GM20431 (cell line): ENCODE data around the gene ARID2.

Experiments
- in situ Hi-C: fragments of 300-500 bp; cut with MseI, MboI; formaldehyde crosslinking; loops from one replicate; pipeline ENCODE4 v1.15.0; 2020; ENCODE audit warnings: low sequenced_read_pairs; ENCODE audit not compliant: unreplicated experiment

ARID2 gene

DNA sequence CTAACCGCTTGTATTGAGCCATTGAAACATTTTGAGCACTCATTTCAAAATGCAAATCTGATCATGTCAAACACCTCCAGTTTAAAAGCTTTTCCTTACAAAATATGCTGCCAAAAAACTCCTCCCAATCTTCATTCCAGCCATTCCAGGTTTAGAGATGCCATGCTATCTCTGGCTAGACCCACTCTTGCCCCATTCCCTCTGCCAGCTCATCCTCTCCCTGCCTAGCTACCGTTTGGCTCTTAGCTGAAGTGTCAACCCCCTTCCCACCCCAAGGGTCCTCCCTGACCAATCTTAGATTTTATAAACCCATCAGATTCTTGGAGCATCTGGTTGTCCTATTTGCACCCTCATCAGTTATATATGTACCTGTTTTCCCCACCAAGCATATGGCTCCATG, 185.9 kb downstream of the ARID2 start:
- in situ Hi-C loops: no loop called here

DNA sequence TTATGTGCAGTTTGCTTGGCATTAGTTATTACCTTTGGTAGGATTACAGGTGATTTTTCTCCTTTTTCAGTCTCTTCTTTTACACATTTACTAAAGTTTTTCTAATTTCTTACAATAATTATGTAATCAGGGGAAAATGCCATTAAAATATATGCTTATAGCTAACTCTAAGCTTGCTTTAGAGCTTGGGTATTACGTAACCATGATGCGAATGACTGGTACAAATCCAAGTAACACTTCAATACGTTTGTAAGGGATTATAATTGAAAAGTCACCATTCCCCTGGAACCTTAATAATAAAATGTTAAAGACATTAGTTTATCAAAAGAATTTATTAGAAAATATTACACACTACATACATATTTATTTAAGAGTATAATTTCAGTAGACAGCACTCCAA, 189.3 kb downstream of the ARID2 start:
- in situ Hi-C loops: no loop called here

DNA sequence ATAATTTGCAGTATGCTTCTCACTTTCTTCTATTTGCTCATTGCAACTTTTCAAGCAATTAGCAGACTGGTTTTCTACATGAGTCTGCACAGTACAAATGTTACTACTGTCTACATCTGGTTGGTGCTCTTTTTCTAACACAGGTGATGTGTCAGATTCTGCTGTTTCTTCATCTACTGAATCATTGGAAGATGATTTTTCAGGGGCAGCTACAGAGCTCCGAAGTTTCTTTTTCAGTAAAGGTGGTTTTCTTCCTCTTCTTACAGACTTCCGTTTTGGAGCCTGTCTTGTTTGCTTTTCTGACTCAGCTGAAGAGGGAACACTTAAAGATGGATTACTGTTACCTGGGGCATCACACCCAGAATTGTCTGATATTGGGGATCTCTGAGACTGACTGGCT, 198.8 kb downstream of the ARID2 start:
- in situ Hi-C loops: no loop called here

DNA sequence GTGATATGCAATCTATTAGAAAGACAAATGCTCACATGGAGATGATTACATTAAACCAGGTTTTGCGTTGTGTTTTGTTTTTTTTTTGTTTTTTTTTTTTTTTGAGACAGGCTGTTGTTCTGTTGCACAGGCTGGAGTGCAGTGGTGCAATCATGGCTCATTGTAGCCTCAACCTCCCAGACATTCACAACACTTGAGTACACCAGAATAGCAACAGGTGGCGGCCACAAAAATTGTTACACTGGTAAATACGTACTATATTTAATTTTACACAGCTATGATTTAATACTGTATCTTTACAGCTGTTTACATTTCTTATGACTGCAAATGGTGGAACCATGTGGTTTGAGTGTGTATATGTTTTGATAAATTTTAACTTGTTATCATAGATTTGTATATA, 200.9 kb downstream of the ARID2 start:
- in situ Hi-C loops: no loop called here

DNA sequence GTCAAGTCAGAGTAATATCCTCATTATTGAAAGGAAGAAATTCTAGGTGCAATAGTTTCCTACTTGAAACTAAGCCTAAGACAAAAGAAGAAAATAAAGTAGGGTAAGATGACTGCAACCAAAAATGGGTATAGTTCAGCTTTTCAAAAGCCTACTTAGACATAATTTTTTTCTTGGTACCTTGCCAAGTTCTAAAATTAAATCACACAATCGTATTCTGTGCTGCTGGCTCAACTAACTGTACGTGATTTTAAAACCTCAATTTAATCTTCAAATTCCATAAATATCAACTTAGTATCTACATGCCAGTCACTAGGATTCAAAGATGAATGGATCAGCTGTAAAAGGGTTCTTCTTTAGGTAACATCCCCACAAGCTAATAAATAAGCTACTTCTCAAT, 204.0 kb downstream of the ARID2 start:
- in situ Hi-C loops: no loop called here

DNA sequence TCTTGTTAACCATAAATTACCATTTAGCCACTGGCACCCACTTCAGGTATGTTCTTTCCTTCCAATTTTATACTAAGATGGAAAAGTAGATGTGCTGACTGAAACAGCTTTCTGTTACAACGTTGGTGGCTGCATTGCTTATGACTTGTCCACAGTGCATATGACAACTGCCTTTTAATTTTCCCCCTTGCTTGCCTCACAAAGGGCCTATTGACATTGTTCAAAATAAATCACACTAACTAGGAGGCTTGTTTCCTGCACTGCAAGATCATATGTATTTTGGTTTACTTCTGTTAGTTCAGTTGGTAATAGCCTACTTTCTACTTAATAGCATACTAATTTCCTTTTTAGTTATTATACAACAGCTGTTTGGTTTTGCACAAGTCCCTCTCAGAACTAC, 205.4 kb downstream of the ARID2 start:
- in situ Hi-C loops: no loop called here

DNA sequence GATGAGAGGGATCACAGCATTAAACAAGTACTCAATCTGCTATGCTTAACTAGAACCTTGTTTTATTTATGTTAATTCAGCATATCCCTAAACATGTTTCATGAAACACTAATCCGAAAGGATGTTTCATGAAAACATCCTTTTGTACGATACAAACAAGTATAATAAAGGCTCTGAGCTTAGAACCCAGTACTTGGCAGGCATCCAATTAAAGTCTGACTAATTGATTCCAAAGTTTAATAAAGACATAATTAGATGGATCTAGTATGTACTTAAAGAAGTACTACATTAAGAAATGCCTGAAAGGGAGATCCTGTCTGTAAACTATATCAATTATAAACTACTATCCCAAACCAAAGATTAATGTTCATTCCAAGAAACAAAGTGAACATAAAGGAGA, 209.1 kb downstream of the ARID2 start:
- in situ Hi-C loops: no loop called here

DNA sequence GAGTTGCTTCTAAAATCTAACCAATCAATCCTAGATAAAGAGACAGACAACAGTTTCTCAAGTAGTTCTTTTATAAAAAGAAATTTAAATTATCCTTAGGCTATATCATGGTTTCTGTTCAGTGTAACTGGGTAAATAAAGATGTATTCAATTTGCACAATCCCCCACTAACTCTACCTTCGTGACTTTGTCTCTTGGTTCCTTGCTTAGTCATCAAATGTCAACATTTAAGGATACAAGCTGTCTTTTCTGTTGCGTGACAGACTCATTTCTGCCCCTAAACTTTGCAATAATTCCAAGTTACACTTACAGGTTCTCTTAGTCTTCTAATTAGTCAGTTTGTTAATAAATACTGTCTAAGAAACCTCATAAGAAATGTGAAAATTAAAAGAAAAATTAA, 210.3 kb downstream of the ARID2 start:
- in situ Hi-C loops: no loop called here

DNA sequence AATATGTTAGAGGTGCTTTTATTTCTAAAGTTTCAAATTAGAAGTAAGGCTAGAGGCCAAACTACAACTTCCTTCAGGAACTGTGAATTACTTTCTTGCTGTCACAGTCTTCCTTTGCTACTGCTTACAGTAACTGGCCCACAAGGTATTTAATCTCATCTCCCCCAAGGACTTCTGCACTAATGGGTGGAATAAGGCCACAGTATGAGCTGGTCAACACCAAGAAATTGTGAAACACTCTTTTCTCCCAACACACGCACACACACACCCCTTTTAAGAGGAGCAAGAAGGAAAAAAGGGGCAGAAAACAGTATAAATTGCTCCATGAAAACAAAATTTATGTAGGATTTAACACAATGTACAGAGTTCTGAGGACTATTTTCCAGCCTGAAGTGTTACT, 215.3 kb downstream of the ARID2 start:
- in situ Hi-C loops: no loop called here

DNA sequence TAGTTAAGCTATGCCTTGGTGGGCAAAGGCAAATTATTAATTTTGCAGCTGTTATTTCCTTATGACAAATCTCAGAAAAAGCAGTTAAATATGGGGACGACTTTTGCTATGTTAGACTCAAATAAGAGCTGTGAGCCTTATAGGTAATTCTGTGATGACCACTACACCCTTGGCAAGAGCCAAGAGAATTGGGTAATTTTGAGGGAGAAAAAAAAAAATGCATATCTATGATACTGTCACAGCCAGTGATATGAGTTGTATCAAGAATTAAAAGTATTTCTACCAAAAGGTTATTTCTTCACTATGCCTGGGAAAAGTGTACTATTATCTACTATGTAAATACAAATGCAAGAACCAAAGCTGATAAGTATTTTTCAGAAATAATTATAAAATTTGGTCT, 216.9 kb downstream of the ARID2 start:
- in situ Hi-C loops: no loop called here

DNA sequence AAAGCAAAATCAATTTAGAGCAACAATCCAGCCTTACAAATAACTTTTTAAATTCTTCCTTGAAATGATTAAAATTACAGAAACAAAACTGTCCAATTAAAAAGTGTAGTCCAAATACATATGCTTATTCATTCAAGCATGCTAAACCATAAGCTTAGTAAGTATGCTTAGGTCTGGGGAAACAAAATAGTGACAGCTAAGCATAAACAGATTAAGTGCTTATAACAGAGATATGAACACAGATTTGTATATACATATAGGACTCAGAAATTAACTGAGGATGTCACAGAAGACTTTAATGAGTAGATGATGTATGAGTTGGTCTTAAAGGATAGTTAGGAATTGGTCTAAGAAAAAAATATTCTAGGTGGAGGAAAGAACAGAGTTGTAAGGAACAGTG, 219.0 kb downstream of the ARID2 start:
- in situ Hi-C loops: no loop called here
